ENCODE measurements around the gene PYGB. TPM values are rescaled to one million over a fixed set of nuclear protein-coding genes. Genes with fewer than 3 reads are reported as not detected.

Gene PYGB
- total RNA-seq, 2 experiments from 2014 or later, result 26.3 to 27.5 TPM

- Histone ChIP-seq H3K27ac (ENCODE audit: low read depth in 1 of 2, low read length in 2 of 2) (no peak overlapping the region), H3K4me1 (ENCODE audit: insufficient read depth, low read length) (no peaks in the 10 kb centered on the region), H3K27me3 (ENCODE audit: control insufficient read depth in 1 of 2, insufficient read depth in 2 of 2, low read length in 2 of 2) (no peaks in the 10 kb centered on the region), H3K9me3 (ENCODE audit: control insufficient read depth in 1 of 2, insufficient read depth in 1 of 2, low read length in 2 of 2) (no peaks in the 10 kb centered on the region), H3K4me3 (ENCODE audit: low read length) (no peak overlapping the region), H3K36me3 (ENCODE audit: insufficient read depth, low read length) (peaks cover 71% of the 10 kb centered on the region)
- Mint-ChIP-seq H3K27ac (no peak overlapping the region), H3K36me3 (ENCODE audit: low read depth) (peaks cover 72% of the 10 kb centered on the region), H3K4me3 (no peak overlapping the region), H3K27me3 (no peaks in the 10 kb centered on the region), H3K9me3 (no peaks in the 10 kb centered on the region), H3K4me1 (ENCODE audit: low read depth) (no peaks in the 10 kb centered on the region)
- CTCF ChIA-PET, result no interaction called here
- TF ChIP-seq CTCF (IDR thresholded peaks at IDR 0.05), result no peak
- POLR2A ChIA-PET, result no interaction called here
- intact Hi-C loops (cut with DNase I, micrococcal nuclease), result no loop called here
- DNase-seq (peak in 1 of 14 experiments; percentile 12), ATAC-seq (ENCODE audit: poor library complexity) (no peak)
Measured at GRCh38 chr20:25273541-25274358, 25.9 kb downstream of the PYGB start.

GRCh38 chr20:25274481-25274880 is 26.6 kb downstream of the PYGB start:
- H3K9me3 Mint-ChIP-seq, result no peaks in the 10 kb centered on the region
- no peaks in the 10 kb centered on the region for H3K4me1 Mint-ChIP-seq (ENCODE audit: low read depth)
- ChIA-PET POLR2A (no interaction called here), CTCF (no interaction called here)
- no peak overlapping the region for H3K4me3 Mint-ChIP-seq
- DNase-seq, result peak in 1 of 14 experiments; percentile 25
- no peak for TF ChIP-seq CTCF (IDR thresholded peaks at IDR 0.05)
- Histone ChIP-seq H3K4me1 (ENCODE audit: insufficient read depth, low read length) (no peaks in the 10 kb centered on the region), H3K27me3 (ENCODE audit: control insufficient read depth in 1 of 2, insufficient read depth in 2 of 2, low read length in 2 of 2) (no peaks in the 10 kb centered on the region), H3K27ac (ENCODE audit: low read depth in 1 of 2, low read length in 2 of 2) (no peak overlapping the region), H3K4me3 (ENCODE audit: low read length) (no peak overlapping the region), H3K9me3 (ENCODE audit: control insufficient read depth in 1 of 2, insufficient read depth in 1 of 2, low read length in 2 of 2) (no peaks in the 10 kb centered on the region), H3K36me3 (ENCODE audit: insufficient read depth, low read length) (peaks cover 70% of the 10 kb centered on the region)
- ATAC-seq (ENCODE audit: poor library complexity), result no peak
- peaks cover 71% of the 10 kb centered on the region for H3K36me3 Mint-ChIP-seq (ENCODE audit: low read depth)
- H3K27me3 Mint-ChIP-seq, result no peaks in the 10 kb centered on the region
- no peak overlapping the region for H3K27ac Mint-ChIP-seq
- intact Hi-C loops (cut with DNase I, micrococcal nuclease), result no loop called here

GRCh38 chr20:25274891-25275812 is 27.3 kb downstream of the PYGB start:
- H3K36me3 Mint-ChIP-seq (ENCODE audit: low read depth), result peaks cover 72% of the 10 kb centered on the region
- peak in 1 of 14 experiments; percentile 31 for DNase-seq
- H3K9me3 Mint-ChIP-seq, result no peaks in the 10 kb centered on the region
- no peak overlapping the region for H3K27ac Mint-ChIP-seq
- Histone ChIP-seq H3K27me3 (ENCODE audit: control insufficient read depth in 1 of 2, insufficient read depth in 2 of 2, low read length in 2 of 2) (no peaks in the 10 kb centered on the region), H3K27ac (ENCODE audit: low read depth in 1 of 2, low read length in 2 of 2) (no peak overlapping the region), H3K36me3 (ENCODE audit: insufficient read depth, low read length) (peaks cover 72% of the 10 kb centered on the region), H3K4me1 (ENCODE audit: insufficient read depth, low read length) (no peaks in the 10 kb centered on the region), H3K4me3 (ENCODE audit: low read length) (no peak overlapping the region), H3K9me3 (ENCODE audit: control insufficient read depth in 1 of 2, insufficient read depth in 1 of 2, low read length in 2 of 2) (no peaks in the 10 kb centered on the region)
- intact Hi-C loops (cut with DNase I, micrococcal nuclease), result no loop called here
- no peak for TF ChIP-seq CTCF (IDR thresholded peaks at IDR 0.05)
- no peak for ATAC-seq (ENCODE audit: poor library complexity)
- no peaks in the 10 kb centered on the region for H3K4me1 Mint-ChIP-seq (ENCODE audit: low read depth)
- CTCF ChIA-PET, result no interaction called here
- POLR2A ChIA-PET, result no interaction called here
- H3K27me3 Mint-ChIP-seq, result no peaks in the 10 kb centered on the region
- H3K4me3 Mint-ChIP-seq, result no peak overlapping the region
